ENCODE data around the gene SH2D3C. TPM values are rescaled to one million over a fixed set of nuclear protein-coding genes. Genes with fewer than 3 reads are reported as not detected.

SH2D3C gene
- total and polyA plus RNA-seq, 10 of the 15 experiments (the other 5 are each of a cell fraction or from before 2014, with no cell fraction given), result 1.2 to 23.5 (median 16.2) TPM

GRCh38 chr9:127783111-127784008 lies 4.9 kb upstream of the SH2D3C start (continued):
- TF ChIP-seq, protein P1, sequence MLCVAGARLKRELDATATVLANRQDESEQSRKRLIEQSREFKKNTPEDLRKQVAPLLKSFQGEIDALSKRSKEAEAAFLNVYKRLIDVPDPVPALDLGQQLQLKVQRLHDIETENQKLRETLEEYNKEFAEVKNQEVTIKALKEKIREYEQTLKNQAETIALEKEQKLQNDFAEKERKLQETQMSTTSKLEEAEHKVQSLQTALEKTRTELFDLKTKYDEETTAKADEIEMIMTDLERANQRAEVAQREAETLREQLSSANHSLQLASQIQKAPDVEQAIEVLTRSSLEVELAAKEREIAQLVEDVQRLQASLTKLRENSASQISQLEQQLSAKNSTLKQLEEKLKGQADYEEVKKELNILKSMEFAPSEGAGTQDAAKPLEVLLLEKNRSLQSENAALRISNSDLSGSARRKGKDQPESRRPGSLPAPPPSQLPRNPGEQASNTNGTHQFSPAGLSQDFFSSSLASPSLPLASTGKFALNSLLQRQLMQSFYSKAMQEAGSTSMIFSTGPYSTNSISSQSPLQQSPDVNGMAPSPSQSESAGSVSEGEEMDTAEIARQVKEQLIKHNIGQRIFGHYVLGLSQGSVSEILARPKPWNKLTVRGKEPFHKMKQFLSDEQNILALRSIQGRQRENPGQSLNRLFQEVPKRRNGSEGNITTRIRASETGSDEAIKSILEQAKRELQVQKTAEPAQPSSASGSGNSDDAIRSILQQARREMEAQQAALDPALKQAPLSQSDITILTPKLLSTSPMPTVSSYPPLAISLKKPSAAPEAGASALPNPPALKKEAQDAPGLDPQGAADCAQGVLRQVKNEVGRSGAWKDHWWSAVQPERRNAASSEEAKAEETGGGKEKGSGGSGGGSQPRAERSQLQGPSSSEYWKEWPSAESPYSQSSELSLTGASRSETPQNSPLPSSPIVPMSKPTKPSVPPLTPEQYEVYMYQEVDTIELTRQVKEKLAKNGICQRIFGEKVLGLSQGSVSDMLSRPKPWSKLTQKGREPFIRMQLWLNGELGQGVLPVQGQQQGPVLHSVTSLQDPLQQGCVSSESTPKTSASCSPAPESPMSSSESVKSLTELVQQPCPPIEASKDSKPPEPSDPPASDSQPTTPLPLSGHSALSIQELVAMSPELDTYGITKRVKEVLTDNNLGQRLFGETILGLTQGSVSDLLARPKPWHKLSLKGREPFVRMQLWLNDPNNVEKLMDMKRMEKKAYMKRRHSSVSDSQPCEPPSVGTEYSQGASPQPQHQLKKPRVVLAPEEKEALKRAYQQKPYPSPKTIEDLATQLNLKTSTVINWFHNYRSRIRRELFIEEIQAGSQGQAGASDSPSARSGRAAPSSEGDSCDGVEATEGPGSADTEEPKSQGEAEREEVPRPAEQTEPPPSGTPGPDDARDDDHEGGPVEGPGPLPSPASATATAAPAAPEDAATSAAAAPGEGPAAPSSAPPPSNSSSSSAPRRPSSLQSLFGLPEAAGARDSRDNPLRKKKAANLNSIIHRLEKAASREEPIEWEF (IDR thresholded peaks at IDR 0.05; ENCODE audit: insufficient replicate concordance, low read depth, low read length), result no peak
- TF ChIP-seq MEF2B (IDR thresholded peaks at IDR 0.05; ENCODE audit: partially characterized antibody, poor library complexity, severe bottlenecking), result peak; percentile 58
- TF ChIP-seq GATAD2B (conservative IDR thresholded peaks at IDR 0.05; ENCODE audit: low read depth), result no peak; the same call in 1 of the 2 replicates
- TF ChIP-seq, protein P2, sequence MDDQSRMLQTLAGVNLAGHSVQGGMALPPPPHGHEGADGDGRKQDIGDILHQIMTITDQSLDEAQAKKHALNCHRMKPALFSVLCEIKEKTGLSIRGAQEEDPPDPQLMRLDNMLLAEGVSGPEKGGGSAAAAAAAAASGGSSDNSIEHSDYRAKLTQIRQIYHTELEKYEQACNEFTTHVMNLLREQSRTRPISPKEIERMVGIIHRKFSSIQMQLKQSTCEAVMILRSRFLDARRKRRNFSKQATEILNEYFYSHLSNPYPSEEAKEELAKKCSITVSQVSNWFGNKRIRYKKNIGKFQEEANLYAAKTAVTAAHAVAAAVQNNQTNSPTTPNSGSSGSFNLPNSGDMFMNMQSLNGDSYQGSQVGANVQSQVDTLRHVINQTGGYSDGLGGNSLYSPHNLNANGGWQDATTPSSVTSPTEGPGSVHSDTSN (IDR thresholded peaks at IDR 0.05; ENCODE audit: insufficient replicate concordance, low read depth, low read length), result no peak
- TF ChIP-seq CTCF (IDR thresholded peaks at IDR 0.05 in 2 of 3, conservative IDR thresholded peaks at IDR 0.05 in 1 of 3; ENCODE audit: control insufficient read depth in 2 of 3, extremely low read depth in 1 of 3, insufficient read depth in 1 of 3, low read depth in 3 of 3, low read length in 3 of 3), result no peak
- no peak for TF ChIP-seq RBBP5 (conservative IDR thresholded peaks at IDR 0.05)
- TF ChIP-seq POLR2AphosphoS2 (IDR thresholded peaks at IDR 0.05; ENCODE audit: low read depth, low read length), result no peak; the same call in 1 of the 2 replicates
- TF ChIP-seq SIN3A (IDR thresholded peaks at IDR 0.05; ENCODE audit: low read depth, low read length), result no peak
- no peak for TF ChIP-seq PAX5 (IDR thresholded peaks at IDR 0.05; ENCODE audit: borderline replicate concordance, low read depth, low read length)
- TF ChIP-seq ZZZ3 (IDR thresholded peaks at IDR 0.05; ENCODE audit: control insufficient read depth, insufficient read length, low read depth), result no peak

All from GM12878 (cell line).